GM19467 (cell line): Measurements from ENCODE around the gene UBP1.
"Not testable (repeated sequence)": the region's sequence is repeated elsewhere in the genome, so short reads cannot be mapped to it uniquely, and the experiment has no call there.

ENCODE experiments used
- ATAC-seq: cut with Tn5 transposase; IDR thresholded peaks from one replicate; pipeline ENCODE4 v1.9.1; 2021; ENCODE audit warnings: mild to moderate bottlenecking, moderate library complexity; ENCODE audit not compliant: unreplicated experiment

Gene UBP1

DNA sequence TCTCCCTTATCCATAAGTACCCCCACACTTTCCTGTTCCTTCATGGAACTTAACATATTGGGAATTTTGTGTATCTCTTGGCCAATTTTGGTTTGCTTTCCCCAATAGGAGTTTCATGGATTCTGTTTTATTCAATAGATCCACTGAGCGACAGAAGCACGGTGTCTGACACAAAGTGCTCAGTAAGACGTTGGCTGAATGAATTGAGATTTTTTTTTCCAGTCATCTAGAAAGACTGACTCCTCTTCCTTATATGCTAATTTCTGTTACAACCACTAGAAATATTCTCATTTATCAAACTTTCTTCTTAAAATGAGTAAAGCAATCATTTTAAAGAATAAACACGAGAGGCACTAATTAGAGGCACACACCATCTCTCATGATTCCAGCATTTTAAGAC is 48.1 kb downstream of the UBP1 start:
- ATAC-seq, result no peak

DNA sequence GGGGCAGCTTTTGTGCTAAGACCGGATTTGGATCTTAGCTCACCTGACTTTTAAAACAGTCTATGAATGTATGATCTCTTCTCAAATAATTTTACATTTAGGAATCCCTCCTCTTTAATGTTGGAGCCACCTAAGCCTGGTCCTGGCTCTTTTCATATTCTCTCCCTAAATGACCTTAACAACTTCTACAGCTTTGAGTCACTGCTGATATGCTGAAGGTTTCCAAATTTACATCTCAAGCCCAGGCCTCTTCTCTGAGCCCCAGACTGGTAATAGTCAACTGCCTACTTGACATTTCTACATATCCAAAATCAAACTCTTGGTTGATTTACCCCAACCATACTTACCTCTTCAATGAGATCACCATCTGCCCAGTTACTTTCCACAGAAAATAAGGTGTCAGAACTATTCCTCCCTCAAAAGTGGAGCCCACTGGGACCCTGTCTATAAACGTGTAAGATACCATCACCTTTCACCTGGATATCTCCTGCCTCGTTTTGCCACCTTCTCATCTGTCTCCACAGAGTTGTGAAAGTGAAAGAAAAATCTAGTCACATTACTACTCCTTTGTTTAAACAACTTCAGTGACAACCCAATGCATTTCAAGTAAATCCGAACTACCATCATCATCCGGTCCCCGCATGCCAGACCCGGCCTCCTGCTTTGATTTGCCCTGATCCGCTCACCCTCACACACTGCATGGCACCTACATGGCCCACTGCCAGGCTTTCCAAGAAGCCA is 48.8 kb downstream of the UBP1 start:
- no peak for ATAC-seq

DNA sequence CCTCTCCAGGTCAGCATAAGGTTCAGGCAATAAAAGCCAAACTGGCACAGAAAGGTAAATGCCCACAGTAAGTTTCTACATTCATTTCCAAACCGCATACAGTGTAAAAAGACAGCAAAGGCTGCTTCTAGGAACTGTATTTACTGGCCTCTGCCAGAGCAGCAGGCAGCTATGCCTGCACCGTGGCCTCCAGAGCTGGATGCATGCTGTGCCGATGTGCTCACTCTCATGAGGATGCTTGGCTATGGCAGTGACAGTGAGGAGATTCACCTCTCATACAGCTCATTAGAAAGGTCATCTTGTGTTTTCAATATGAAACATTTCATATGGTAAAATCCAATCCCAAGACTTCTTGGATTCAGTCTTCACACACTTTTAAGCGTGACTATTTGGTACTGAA is 50.3 kb downstream of the UBP1 start:
- ATAC-seq, result no peak

DNA sequence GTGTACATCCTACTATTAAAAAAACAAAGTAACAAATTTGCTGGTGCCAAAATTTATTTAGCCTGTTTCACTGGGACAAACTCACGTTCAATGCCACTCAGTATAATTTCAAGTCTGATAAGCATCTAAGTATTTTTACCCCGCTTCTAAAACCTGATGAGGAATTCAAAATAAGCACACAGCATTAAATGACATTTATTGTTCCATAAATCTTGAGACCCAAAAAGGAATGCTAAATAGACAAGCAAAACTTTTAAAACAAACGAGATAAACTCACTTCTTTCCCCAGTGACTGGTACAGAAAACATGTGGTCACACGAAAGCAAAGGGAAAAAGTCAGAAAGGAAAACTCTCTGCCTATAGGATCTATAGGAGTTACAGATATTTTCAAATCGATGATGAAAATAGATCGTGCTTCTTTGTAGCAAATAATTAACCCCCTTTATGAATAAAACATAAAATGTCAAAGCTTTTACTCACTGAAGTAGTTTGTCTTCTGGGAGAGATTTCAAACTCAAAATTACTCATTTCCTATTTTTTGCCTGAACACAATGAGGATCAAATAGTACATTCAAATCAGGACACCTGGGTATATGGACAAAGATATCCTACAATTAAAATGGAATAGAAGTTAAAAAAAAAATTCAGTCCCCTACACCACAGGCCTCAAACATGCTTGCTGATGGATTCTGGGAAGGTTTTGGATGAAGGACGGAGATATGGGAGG is 51.7 kb downstream of the UBP1 start:
- no peak for ATAC-seq

DNA sequence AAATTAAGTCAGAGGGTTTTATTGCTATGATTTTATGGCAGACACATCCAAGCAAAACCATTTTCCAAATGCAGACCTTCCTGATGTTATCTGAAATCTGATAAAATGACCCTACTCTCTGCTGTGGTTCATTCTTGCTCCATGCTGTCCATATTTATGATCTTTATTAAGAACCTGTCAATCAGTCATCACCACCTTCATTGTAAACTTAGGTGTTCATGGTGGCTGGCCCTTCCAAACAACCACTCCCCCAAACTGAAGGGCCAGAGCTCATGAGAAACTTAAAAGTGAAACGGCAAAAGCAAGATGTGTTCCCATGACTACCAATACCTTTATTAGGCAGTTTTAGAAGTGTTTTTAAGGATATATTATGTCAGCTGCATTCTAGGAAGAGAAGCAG is 53.6 kb downstream of the UBP1 start:
- ATAC-seq, result no peak

DNA sequence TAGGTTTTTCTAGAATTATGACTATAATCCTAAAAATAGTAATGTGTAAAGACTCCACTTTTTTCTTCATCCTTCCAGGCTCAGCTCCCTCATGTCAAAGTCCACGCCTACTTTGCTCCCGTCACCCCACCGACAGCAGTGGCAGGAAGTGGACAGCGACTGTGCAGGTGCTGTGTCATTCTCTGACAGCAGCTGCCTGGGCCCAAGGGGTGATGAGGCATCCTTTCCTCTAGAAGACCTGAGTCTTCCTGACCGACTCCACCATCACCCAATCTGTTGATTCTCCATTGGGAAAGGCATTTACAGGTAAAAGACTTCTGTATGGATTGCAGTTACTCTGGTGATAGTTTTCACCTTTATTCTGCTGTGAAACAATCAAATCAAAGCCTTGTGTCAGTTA is 54.8 kb downstream of the UBP1 start:
- ATAC-seq, result no peak

DNA sequence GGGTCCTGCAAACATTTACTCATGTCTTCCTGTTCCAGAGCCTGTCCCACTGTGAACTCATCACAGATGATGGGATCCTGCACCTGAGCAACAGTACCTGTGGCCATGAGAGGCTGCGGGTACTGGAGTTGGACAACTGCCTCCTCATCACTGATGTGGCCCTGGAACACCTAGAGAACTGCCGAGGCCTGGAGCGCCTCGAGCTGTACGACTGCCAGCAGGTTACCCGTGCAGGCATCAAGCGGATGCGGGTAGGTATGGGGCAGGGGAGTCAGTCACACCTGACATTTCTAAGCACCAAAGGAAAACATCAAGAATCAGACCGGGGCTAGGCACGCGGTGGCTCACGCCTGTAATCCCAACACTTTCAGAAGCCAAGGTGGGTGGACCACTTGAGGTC is 56.3 kb downstream of the UBP1 start:
- ATAC-seq, result no peak

DNA sequence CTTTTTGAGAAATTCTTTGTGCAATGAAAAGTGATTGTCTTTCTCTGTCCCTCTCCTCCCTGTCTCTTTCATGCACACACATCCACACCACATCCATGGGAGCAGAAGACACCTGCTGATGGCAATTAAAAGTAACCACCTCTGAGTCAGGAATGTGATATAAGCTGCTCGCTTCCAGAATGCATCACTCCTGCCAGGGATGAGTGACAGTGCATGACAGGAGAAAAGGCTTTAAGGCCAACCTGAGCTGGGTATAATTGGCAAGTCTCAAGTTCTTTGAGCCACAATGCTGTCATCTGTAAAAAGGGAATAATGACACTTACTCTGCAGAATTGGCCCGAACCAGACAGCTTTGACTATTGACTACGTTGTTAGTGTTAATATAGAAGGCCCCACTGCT is 59.6 kb downstream of the UBP1 start:
- ATAC-seq, result no peak

DNA sequence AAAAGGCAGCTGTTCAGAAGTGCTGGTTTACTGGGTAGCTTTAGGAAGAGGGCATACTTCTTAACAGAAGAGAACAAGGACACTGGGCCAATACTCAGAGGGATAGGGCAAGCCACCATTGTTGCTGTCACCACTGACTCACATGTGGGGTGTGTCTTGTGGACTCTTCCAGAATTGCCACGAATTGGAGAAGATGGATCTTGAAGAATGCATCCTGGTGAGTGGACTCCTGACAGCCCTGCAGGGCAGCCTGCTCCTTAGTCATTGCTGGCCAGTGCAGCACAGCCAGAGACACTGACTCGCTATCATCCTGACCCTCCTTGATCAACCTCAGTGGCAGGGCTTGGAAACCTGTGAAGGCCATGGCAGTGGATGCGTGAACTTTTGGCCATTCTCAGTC is 62.3 kb downstream of the UBP1 start:
- ATAC-seq, result no peak

DNA sequence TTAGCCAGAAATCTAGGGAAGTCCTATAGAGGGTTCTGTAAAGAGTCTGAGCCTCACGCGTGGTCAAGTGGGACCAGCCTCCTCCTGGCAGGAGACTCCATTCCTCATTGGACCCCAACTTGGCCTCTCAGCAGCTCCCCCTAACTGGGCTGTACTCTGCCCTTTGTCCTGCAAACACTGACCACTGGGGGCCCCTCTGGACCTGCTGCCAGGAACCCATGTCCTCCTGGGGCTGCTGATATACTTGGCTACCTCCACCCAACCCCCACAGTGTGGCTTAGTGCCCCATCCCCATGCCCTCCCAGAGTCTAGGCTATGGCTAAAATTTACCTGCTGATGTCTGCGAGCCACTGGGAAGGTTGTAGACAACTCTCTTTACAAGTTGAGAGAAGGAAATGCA is 62.7 kb downstream of the UBP1 start:
- no peak for ATAC-seq

DNA sequence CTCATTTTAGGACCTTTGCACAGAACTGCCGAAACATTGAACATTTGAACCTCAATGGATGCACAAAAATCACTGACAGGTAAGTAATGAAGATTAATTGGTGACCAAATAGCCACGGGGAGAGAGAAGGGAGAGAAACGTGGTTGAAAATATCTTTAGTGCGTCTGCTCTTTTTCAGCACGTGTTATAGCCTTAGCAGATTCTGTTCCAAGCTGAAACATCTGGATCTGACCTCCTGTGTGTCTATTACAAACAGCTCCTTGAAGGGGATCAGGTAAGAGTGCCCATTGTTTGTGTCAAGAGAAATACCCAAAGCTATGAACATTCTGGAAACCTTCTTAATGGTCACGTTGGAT is 67.1 kb downstream of the UBP1 start:
- no peak for ATAC-seq

DNA sequence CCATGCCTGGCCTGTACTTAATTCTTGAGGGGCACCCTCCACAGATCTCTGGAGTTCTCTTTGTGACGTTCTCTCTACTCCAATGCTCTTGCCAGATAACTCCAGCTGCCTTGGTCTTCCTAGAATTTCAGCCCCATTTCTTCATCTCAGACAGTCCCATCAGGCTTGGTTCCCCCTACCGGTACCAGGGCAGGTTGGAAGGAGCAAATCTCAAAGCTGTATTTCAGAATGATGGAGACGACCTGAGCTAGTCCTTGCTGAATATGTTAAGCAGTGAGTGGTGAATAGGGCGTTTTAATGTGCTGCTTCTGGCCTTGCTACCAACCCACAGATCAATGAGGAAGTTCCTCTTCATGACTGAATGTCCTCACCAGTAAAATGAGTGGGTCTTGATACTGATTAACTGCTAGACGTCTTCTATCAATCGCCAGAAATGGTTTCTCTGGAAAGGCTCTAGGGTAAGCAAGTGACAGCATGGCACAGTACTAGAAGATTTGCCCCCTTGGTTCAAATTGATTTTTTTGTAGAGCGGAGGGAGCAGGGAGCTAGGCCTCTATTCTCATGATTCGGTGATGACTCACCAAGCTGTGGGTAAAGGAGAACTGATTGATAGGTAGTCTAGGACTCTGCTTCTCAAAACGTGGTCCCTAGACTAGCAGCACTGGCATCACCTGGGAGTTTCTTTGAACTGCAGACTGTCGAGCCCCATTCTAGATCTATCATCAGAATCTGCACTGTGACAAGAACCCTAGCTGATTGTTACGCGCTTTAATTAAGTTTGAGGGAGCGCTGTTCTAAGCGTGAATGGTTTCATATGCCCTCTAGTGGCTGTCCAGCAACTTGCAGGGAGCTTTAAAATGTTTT is 67.8 kb downstream of the UBP1 start:
- ATAC-seq, result no peak

DNA sequence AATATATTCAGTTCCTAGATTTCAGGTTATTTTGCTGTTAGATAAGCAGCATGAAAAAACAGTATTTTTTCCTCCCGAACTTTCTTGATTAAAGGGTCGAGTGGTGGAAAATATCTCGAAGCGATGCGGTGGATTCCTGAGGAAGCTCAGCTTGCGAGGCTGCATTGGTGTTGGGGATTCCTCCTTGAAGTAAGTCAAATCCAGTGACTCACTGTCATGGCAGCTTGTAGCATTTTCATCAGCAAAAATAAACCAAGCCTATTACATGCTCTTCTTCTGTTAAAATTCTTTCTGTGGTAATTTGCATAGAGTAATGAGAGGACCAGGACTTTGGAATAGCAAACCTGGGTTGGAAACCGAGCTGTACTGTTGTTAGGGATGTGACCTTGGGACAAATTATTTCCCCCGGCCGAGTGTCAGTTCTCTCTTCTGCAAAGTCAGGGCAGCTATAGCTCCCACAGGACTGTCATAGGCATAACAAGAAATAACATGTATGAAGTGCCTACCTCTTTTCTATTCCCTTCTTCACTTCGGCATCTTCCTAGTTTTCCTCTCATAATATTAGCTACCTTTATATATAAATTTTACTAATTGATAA is 75.6 kb downstream of the UBP1 start:
- ATAC-seq, result no peak

DNA sequence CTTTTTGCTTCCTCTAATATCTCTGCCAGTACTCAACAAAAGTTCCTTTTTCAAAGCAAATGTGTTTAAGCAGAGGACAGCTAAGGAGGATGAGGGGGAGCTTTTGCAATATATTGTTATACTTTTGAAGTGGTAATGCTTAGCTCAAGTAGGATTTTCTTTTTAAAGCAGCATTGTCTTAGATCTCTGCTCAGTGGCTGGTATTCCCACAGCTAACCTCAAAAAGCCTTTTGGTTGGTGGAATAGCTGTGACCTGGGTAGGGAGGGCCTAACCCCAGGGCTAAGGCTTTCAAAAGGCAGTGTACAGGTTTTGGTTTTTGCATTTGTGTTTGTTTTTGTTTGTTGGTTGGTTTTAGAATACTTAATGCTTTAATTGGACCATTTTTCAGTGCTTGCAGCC is 76.1 kb downstream of the UBP1 start:
- ATAC-seq, result no peak

DNA sequence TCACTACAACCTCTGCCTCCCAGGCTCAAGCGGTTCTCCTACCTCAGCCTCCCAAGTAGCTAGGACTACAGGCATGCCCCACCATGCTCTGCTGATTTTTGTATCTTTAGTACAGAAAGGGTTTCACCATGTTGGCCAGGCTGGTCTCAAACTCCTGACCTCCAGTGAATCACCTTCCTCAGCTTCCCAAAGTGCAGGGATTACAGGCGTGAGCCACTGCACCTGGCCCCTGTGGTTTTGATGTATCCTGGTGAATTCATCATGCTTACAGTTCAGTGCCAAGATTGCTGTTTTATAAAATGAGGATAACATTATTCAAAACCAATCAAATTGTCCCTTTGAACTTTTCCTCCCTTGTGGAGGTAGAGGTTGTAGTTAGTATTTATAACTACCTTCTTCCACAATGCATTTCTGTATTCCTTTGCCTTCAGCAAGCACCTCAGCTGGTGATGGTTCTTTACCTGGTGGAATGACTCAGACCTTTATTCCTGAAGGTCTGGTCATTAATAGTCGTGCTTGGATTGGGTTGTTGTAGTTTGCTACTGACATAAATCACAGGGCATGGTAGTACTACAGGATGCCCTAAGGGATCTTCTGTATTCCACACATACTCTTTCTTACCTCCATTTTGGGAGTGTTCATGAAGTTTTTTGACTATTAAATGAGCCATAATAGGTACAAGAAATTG is 76.9 kb downstream of the UBP1 start:
- ATAC-seq, result no peak

DNA sequence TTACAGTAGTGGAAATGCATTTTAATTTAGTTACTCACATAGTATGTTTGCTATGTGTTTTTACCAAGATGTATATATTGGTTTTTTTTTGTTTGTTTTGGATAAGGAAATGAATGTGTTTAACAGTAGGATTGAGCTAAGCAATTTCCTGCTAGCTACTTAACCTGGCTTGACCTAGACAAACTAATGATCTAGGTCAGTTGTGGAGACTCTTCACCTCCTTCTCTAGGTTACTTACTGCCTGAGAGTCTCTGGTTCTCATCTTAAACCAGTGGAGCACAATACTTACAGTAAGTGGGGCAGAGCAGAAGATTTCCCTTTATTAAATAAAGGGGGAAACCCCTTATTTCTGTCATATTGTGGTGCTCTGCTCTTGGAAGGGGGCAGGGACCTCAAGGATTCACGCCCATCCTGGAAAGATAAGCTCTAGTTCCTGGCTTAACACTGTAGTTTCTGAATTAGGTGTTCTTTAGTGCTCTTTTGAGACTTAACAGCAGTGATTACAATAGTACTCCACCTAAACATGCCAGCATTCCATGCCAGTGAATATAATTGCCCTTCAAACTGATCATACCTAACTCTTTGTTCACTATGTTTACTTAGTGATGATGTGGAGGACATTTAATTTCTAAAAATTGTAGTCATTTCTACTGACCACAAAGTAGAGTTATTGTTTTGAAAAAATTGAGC is 79.9 kb downstream of the UBP1 start:
- ATAC-seq, result no peak

DNA sequence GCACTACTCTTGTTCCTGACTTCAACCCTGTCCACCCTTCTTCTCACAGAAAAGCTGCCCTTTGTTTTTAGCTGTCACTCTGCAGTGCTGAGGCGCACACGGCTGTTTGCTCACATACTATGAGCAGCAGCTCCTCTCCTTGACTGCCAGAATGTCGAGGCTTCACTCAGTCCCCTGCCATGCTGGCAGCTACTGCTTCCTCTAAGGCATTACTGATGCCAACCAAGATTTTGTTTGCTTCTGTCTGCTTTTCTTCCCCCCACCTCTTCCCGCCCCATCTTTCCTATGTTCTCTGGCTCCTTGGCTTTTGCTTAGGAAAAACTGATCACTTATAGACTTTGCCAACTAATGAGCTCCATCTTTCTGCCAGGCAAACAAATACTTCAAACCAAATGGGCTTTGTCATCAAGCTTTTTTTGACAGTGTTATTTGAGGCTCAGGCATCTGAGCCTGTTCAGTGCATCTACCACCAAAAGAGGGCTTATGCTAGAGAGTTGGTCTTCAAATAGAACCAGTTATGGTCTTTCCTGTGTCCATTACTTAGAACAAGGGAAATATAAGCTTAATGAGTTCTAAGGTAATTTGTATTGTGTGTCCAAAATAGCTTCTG is 81.9 kb downstream of the UBP1 start:
- no peak for ATAC-seq

DNA sequence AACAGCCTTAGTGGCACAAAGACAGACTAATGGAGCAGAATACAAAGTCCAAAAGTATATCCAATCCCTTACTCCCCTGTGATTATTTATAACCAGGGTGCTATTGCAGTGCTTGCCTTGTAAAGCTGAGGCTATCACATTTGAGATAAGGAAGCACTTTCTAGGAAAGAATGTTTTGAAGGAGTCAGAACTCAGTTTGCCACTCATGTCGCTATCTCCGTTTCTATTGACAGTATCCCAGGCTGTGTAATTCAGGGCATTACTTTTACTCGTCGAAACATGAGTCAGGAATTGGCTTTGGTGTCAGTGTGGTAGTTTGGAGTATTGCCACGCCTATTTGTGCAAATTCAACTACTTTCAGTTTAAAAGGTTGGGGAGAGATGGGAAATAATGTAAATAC is 84.6 kb downstream of the UBP1 start:
- ATAC-seq, result no peak

DNA sequence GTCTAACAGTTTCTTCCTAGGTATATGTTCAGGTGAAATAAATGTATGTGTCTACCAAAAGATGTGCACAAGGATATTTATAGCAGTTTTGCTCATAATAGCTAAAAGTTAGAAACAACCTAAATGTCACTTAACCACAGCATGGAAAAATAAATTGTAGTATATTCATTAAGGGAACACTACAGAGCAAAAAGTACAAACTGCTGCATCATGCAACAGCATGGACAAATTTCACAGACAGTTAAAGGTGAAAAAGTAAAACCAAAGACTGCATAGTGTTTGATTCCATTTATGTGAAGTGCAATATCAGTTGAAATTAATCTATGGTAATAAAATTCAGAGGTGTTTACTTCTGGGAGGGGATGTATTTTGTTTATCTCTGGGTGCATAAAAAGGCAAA is 100.4 kb downstream of the UBP1 start:
- ATAC-seq, result no peak

DNA sequence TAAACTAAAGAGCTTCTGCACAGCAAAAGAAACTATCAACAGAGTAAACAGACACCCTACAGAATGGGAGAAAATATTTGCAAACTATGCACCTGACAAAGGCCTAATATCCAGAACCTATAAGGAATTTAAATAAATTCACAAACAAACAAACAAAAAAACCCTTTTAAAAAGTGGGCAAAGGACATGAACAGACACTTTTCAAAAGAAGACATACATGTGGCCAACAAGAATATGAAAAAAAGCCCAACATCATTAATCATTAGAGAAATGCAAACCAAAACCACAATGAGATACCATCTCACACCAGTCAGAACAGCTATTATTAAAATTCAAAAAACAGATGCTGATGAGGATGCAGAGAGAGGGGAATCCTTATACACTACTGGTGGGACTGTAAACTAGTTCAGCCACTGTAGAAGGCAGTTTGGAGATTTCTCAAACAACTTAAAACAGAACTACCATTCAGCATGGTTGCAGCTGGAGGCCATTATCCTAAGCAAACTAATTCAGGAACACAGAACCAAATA is 101.2 kb downstream of the UBP1 start:
- not testable (repeated sequence) for ATAC-seq
